ENCODE measurements around the gene PTPN20.

- TF ChIP-seq CTCF (IDR thresholded peaks at IDR 0.05) (no peak), CREM (CRISPR knock-in tag; IDR thresholded peaks at IDR 0.05) (no peak), E2F4 (CRISPR knock-in tag; IDR thresholded peaks at IDR 0.05; ENCODE audit: borderline replicate concordance, low read depth) (no peak), FOXJ3 (CRISPR knock-in tag; IDR thresholded peaks at IDR 0.05; ENCODE audit: borderline replicate concordance) (no peak)
These were observed 117.2 kb downstream of the PTPN20 start for GRCh38 chr10:47028466-47028865.

Measured in WTC11 (cell line).